Measurements from ENCODE around the gene NT5C.

Gene NT5C

GRCh38 chr17:75090871-75091854 is 40.4 kb downstream of the NT5C start:
- Histone ChIP-seq H3K4me1 (ENCODE audit: control insufficient read depth, insufficient read depth, low read length) (peaks cover 61% of the 10 kb centered on the region), H3K27ac (ENCODE audit: low read depth, low read length) (peak overlapping the region; percentile 39; the same call in 1 of the 2 replicates), H3K9ac (ENCODE audit: low read length) (peak overlapping the region; percentile 48), H3K4me3 (ENCODE audit: low read depth, low read length) (peak overlapping the region; percentile 7; the same call in 1 of the 2 replicates), H3K9me3 (ENCODE audit: control insufficient read depth, insufficient read depth, low read depth, low read length) (no peaks in the 10 kb centered on the region), H3K36me3 (ENCODE audit: control insufficient read depth, insufficient read depth, low read length) (peaks cover 6% of the 10 kb centered on the region; the same call in 1 of the 2 replicates), H3K27me3 (ENCODE audit: control insufficient read depth, insufficient read depth, low read length) (no peaks in the 10 kb centered on the region)

- Histone ChIP-seq H3K9ac (ENCODE audit: low read length) (peak overlapping the region; percentile 96), H3K4me3 (ENCODE audit: low read depth, low read length) (peak overlapping the region; percentile 83), H3K27ac (ENCODE audit: low read depth, low read length) (peak overlapping the region; percentile 97), H3K9me3 (ENCODE audit: control insufficient read depth, insufficient read depth, low read depth, low read length) (no peaks in the 10 kb centered on the region), H3K27me3 (ENCODE audit: control insufficient read depth, insufficient read depth, low read length) (no peaks in the 10 kb centered on the region), H3K36me3 (ENCODE audit: control insufficient read depth, insufficient read depth, low read length) (no peaks in the 10 kb centered on the region), H3K4me1 (ENCODE audit: control insufficient read depth, insufficient read depth, low read length) (peaks cover 63% of the 10 kb centered on the region)
These were observed 42.8 kb downstream of the NT5C start for GRCh38 chr17:75088465-75089417.

- Histone ChIP-seq H3K27ac (ENCODE audit: low read depth, low read length) (peak within 1 kb of the TSS; percentile 97), H3K4me3 (ENCODE audit: low read depth, low read length) (peak within 1 kb of the TSS; percentile 83), H3K36me3 (ENCODE audit: control insufficient read depth, insufficient read depth, low read length) (no peaks in the 10 kb centered on the region), H3K27me3 (ENCODE audit: control insufficient read depth, insufficient read depth, low read length) (no peaks in the 10 kb centered on the region), H3K9ac (ENCODE audit: low read length) (peak within 1 kb of the TSS; percentile 96), H3K4me1 (ENCODE audit: control insufficient read depth, insufficient read depth, low read length) (peaks cover 57% of the 10 kb centered on the region), H3K9me3 (ENCODE audit: control insufficient read depth, insufficient read depth, low read depth, low read length) (no peaks in the 10 kb centered on the region)
These were observed 43.7 kb downstream of the NT5C start, which contains the start of gene SLC16A5 for GRCh38 chr17:75087558-75088453. TSS of gene SLC16A5 (plus strand) at chr17:75087954. CDS start at chr17:75093637, 5,683 bp downstream.

GRCh38 chr17:75087182-75087557 is 44.4 kb downstream of the NT5C start:
- peak overlapping the region; percentile 97 for H3K27ac ChIP-seq (ENCODE audit: low read depth, low read length)
- H3K4me3 ChIP-seq (ENCODE audit: low read depth, low read length) = peak overlapping the region; percentile 83
- H3K9me3 ChIP-seq (ENCODE audit: control insufficient read depth, insufficient read depth, low read depth, low read length) = no peaks in the 10 kb centered on the region
- H3K4me1 ChIP-seq (ENCODE audit: control insufficient read depth, insufficient read depth, low read length) = peaks cover 58% of the 10 kb centered on the region
- H3K27me3 ChIP-seq (ENCODE audit: control insufficient read depth, insufficient read depth, low read length) = no peaks in the 10 kb centered on the region
- no peaks in the 10 kb centered on the region for H3K36me3 ChIP-seq (ENCODE audit: control insufficient read depth, insufficient read depth, low read length)
- H3K9ac ChIP-seq (ENCODE audit: low read length) = peak overlapping the region; percentile 85

- H3K36me3 ChIP-seq (ENCODE audit: control insufficient read depth, insufficient read depth, low read length) = no peaks in the 10 kb centered on the region
- H3K4me3 ChIP-seq (ENCODE audit: low read depth, low read length) = peak overlapping the region; percentile 83; the same call in 1 of the 2 replicates
- no peaks in the 10 kb centered on the region for H3K9me3 ChIP-seq (ENCODE audit: control insufficient read depth, insufficient read depth, low read depth, low read length)
- H3K27ac ChIP-seq (ENCODE audit: low read depth, low read length) = peak overlapping the region; percentile 97; the same call in 1 of the 2 replicates
- H3K27me3 ChIP-seq (ENCODE audit: control insufficient read depth, insufficient read depth, low read length) = no peaks in the 10 kb centered on the region
- peaks cover 54% of the 10 kb centered on the region for H3K4me1 ChIP-seq (ENCODE audit: control insufficient read depth, insufficient read depth, low read length)
- no peak overlapping the region for H3K9ac ChIP-seq (ENCODE audit: low read length)
These were observed 44.9 kb downstream of the NT5C start for GRCh38 chr17:75086496-75087181.

DNA sequence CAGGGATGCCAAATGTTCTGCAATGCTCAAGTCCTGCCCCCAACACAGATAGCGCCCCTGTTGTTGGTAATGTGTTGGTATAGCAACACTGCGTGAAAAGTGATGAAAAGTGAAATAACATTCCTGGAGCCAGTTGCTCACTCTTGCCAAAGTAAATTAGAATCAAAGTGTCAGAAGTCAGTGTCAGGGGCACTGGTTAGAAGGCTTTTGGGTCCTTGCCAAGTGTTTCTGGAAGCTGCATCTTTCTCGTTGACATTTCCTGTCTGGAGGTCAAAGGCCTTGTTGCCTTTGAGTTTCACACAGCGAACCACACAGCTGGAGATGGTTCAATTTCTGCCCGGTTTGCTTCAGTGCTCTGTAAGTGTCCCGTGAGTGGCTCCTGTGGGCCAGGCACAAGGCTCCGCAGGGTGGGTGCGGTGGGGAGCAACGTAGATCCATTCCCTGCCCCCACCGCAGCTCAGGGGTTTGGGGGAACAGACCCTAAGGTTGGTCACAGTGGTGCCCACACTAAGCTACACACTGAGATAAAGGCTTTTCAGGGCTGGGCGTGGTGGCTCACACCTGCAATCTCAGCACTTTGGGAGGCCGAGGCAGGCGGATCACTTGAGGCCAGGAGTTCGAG is 47.4 kb downstream of the NT5C start:
- H3K27ac ChIP-seq (ENCODE audit: low read depth, low read length) = no peak overlapping the region
- H3K9ac ChIP-seq (ENCODE audit: low read length) = no peak overlapping the region
- no peak overlapping the region for H3K4me3 ChIP-seq (ENCODE audit: low read depth, low read length)
- no peaks in the 10 kb centered on the region for H3K9me3 ChIP-seq (ENCODE audit: control insufficient read depth, insufficient read depth, low read depth, low read length)
- H3K36me3 ChIP-seq (ENCODE audit: control insufficient read depth, insufficient read depth, low read length) = no peaks in the 10 kb centered on the region
- peaks cover 39% of the 10 kb centered on the region for H3K4me1 ChIP-seq (ENCODE audit: control insufficient read depth, insufficient read depth, low read length)
- H3K27me3 ChIP-seq (ENCODE audit: control insufficient read depth, insufficient read depth, low read length) = no peaks in the 10 kb centered on the region

GRCh38 chr17:75082683-75083082 is 48.9 kb downstream of the NT5C start:
- H3K4me1 ChIP-seq (ENCODE audit: control insufficient read depth, insufficient read depth, low read length) = peaks cover 42% of the 10 kb centered on the region
- H3K9ac ChIP-seq (ENCODE audit: low read length) = no peak overlapping the region
- no peak overlapping the region for H3K4me3 ChIP-seq (ENCODE audit: low read depth, low read length)
- H3K36me3 ChIP-seq (ENCODE audit: control insufficient read depth, insufficient read depth, low read length) = no peaks in the 10 kb centered on the region
- no peaks in the 10 kb centered on the region for H3K9me3 ChIP-seq (ENCODE audit: control insufficient read depth, insufficient read depth, low read depth, low read length)
- H3K27ac ChIP-seq (ENCODE audit: low read depth, low read length) = no peak overlapping the region
- no peaks in the 10 kb centered on the region for H3K27me3 ChIP-seq (ENCODE audit: control insufficient read depth, insufficient read depth, low read length)

DNA sequence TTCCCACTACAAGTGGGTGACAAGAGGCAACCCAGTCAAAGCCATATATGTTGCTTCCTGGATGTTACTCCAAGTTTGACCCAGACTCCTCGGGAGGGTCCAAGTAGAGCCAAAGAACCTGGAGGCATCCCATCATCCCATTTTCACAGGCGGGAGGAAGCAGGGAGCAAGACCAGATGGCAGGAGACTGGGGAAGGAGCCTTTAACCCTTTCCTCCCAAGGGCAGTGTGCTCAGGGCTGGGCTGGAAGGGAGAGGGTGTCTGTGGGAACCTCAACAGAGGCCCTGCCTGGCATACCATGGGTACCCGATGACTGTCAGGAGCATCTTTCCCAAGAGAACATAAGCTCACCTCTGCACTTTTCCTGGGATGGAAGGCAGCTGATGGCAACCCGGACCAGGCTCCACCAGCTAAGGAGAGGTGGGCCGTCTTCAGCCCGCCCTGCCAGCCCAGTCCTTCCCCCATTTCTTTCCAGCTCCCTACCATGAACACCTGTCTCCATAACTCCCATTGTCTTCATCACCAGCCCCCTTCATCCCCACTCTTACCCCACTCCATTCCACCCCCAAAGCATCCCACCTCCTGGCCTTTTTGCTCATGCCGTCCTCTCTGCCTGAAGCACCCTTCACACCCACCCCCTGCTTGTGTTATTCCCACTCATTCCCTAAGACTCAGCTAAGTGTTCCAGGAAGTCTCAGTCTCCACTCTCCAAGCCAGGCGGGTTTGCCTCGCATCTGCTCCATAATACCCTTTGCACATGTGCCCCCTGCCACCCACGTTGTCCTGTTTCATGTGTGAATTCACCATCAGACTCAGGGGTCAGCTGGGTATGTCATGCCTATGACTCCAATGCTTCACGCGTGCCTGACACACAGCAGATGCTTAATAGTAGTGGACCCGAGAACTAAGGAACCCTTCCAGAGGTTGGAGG is 49.7 kb downstream of the NT5C start:
- H3K27ac ChIP-seq (ENCODE audit: low read depth, low read length) = no peak overlapping the region

More for the DNA sequence above, 49.7 kb downstream of the NT5C start:
- H3K36me3 ChIP-seq (ENCODE audit: control insufficient read depth, insufficient read depth, low read length) = no peaks in the 10 kb centered on the region
- H3K9me3 ChIP-seq (ENCODE audit: control insufficient read depth, insufficient read depth, low read depth, low read length) = no peaks in the 10 kb centered on the region
- no peaks in the 10 kb centered on the region for H3K27me3 ChIP-seq (ENCODE audit: control insufficient read depth, insufficient read depth, low read length)
- H3K4me1 ChIP-seq (ENCODE audit: control insufficient read depth, insufficient read depth, low read length) = peaks cover 45% of the 10 kb centered on the region
- no peak overlapping the region for H3K4me3 ChIP-seq (ENCODE audit: low read depth, low read length)
- H3K9ac ChIP-seq (ENCODE audit: low read length) = no peak overlapping the region
